Stimulated activated CD4-positive, alpha-beta T cell treated with anti-CD3 and anti-CD28 coated beads, Interleukin-15, amount 100 ng/mL, for 24 hours (primary cell): ENCODE data around the gene FFAR3.
"Not testable (repeated sequence)": the region's sequence is repeated elsewhere in the genome, so short reads cannot be mapped to it uniquely, and the experiment has no call there.

ENCODE experiments used
- DNase-seq: peaks from one replicate; pipeline ENCODE4 v3.0.0-alpha.2; 2020

Gene FFAR3

DNA sequence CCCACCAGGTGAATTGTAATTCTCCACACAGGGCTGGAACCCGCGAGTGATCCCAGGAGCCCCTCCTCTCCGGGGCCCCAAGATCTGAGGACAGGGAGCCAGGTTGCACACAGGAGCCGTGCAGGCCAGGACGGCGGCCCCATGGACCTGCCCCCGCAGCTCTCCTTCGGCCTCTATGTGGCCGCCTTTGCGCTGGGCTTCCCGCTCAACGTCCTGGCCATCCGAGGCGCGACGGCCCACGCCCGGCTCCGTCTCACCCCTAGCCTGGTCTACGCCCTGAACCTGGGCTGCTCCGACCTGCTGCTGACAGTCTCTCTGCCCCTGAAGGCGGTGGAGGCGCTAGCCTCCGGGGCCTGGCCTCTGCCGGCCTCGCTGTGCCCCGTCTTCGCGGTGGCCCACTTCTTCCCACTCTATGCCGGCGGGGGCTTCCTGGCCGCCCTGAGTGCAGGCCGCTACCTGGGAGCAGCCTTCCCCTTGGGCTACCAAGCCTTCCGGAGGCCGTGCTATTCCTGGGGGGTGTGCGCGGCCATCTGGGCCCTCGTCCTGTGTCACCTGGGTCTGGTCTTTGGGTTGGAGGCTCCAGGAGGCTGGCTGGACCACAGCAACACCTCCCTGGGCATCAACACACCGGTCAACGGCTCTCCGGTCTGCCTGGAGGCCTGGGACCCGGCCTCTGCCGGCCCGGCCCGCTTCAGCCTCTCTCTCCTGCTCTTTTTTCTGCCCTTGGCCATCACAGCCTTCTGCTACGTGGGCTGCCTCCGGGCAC, 6.7 kb upstream of the FFAR3 start:
- no peak for DNase-seq

DNA sequence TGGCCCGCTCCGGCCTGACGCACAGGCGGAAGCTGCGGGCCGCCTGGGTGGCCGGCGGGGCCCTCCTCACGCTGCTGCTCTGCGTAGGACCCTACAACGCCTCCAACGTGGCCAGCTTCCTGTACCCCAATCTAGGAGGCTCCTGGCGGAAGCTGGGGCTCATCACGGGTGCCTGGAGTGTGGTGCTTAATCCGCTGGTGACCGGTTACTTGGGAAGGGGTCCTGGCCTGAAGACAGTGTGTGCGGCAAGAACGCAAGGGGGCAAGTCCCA, 6.1 kb upstream of the FFAR3 start:
- DNase-seq: no peak

DNA sequence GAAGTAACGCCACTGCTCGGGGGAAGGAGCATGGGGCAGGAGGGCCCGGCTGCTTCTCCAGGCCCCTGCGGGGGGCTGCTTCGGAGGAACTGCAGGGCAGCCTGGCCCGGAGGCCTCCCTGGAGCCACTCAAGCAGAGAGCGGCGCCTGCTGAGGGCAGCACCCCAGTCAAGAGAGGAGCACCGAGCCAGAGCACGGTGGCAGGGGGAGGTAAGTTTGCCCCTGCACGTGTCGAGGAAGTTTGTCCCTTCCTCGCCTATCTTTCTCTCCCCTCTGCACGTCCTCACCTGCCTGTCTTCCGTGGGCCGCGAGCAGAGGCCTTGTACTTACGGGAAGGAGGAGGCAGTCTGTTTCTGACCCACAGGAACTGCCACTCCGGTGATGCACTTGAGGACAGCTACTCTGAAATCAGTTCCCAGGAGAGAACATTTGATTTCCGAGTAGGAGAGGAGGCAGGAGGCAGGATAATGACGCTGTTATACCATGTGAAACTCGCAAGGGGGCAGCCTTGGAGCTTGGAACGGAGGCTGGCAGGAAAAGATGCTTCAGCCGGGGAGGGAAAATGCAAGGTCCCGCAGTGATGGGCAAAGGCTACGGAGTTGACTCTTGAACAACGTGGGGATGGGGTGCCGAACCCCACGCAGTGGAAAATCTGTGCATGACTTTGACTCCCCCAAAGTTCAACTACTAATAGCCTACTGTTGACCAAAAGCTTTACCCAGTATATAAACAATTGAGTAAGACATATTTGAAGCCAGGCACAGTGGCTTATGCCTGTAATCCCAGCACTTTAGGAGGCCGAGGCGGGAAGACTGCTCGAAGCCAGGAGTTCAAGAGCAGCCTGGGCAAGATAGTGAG, 5.6 kb upstream of the FFAR3 start:
- DNase-seq: peak; percentile 81

DNA sequence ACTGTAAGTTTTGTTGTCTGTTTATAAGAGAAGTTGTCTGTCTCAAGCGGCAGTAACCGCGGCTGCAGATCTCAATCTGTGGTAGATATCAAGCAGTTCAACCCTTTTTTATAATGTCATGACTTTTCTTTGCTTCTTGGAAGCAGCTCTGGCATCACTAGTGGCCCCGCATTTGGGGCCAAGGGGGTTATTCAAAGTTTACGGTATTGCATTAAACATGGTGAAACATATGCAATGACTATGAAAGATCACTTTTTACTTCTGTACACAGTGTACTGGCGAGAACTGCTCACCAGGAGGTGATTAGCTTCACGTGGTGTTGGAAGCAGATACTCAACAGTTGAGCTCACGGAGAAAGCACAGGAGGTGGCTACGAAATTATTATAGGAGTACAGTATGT, 4.6 kb upstream of the FFAR3 start:
- no peak for DNase-seq

DNA sequence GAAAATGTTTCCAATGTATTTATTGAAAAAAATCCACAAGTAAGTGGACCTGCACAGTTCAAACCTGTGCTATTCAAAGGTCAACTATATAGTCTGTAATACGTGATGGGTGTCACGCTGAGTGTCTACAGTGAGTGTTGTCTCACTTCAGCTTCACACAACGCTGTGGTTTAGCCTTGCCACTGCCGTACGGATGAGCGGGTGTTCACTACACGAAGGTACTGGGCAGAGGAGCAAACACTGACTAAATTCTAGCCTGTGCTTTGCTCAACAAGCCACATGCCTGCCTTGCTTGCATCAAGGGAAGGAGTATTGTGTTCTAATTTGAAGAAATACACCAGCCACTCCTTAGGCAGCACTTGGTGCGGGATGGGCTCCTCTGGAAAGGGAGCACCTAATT, 3.4 kb upstream of the FFAR3 start:
- no peak for DNase-seq

DNA sequence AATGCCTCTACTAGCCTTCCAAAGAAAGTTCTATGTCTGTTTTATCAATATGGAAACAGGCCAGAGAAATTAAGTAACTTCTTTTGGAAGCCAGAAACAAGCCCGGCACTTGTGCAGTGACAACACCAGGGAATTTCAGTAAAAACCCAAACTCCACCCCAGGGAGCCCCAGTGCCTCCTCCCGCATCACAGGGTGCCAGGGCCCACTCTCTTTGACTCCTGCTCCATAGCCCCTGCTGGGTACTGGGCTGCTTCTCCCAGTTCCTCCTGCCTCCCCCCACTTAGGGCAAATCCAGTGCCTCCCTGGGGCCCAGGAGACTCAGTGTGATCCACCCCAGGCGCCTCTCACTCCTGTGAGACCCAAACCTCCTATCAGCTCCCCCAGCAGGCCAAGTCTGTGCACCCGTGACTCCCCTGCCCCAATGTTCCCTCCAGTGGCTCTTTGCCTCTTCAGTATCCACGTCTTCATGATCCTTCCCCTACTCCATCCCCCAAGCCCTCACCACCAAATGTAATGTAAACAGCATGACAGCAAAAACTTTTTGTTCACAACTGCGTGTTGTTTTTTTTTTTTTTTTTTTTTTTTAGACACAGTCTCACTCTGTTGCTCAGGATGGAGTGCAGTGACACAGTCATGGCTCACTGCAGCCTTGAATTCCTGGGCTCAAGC, 2.3 kb upstream of the FFAR3 start:
- DNase-seq: no peak

DNA sequence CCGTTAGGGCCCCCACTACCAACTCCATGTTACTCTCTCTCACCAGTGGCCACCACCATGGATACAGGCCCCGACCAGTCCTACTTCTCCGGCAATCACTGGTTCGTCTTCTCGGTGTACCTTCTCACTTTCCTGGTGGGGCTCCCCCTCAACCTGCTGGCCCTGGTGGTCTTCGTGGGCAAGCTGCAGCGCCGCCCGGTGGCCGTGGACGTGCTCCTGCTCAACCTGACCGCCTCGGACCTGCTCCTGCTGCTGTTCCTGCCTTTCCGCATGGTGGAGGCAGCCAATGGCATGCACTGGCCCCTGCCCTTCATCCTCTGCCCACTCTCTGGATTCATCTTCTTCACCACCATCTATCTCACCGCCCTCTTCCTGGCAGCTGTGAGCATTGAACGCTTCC, 574 bp downstream of the FFAR3 start:
- not testable (repeated sequence) for DNase-seq

DNA sequence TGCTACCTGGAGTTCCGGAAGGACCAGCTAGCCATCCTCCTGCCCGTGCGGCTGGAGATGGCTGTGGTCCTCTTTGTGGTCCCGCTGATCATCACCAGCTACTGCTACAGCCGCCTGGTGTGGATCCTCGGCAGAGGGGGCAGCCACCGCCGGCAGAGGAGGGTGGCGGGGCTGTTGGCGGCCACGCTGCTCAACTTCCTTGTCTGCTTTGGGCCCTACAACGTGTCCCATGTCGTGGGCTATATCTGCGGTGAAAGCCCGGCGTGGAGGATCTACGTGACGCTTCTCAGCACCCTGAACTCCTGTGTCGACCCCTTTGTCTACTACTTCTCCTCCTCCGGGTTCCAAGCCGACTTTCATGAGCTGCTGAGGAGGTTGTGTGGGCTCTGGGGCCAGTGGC, 1.1 kb downstream of the FFAR3 start:
- not testable (repeated sequence) for DNase-seq

DNA sequence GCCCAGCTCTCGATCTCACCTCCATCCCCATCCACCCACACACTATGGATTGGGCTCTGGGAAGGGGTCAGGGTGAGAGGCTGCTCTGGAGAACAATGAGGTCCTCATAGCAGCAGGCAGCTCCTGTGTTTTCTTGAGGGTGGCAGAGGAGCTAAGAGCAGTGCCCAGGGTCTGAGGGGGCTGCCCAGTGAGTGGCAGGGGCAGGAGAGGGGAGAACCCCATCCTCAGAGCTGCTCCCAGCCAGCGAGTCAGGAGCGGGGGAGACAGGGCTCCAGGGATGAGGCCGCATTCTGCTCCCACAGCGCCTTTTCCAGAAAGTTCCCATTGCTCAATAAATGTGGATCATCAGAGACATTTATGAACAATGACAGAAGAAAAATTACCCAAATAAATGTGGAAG, 1.8 kb downstream of the FFAR3 start:
- not testable (repeated sequence) for DNase-seq

DNA sequence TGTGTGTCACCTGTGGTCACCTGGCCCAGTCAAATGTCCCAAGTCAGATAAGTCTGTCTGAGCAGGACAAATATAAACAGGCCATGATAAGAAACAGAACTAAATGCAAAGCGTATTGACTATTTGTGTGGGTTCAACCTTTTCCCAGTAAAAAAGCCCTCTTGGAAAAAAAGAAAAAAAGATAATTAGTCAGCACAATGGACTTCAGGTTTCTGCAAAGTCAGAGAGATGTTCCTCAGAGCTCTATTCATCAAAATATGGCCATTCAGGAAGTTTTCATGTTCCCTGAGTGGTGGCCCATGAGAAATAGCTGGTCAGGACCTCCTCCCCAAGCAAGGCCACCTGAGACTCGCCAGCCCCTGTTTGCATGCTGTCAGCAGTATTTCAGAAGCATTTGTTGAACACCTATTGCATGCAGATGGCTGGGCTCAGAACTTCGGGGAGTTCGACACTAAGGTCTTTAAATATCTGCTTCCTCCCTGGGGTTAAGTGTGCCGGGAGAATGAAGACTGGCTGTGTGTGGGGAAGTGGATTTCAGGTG, 2.7 kb downstream of the FFAR3 start:
- DNase-seq: no peak

DNA sequence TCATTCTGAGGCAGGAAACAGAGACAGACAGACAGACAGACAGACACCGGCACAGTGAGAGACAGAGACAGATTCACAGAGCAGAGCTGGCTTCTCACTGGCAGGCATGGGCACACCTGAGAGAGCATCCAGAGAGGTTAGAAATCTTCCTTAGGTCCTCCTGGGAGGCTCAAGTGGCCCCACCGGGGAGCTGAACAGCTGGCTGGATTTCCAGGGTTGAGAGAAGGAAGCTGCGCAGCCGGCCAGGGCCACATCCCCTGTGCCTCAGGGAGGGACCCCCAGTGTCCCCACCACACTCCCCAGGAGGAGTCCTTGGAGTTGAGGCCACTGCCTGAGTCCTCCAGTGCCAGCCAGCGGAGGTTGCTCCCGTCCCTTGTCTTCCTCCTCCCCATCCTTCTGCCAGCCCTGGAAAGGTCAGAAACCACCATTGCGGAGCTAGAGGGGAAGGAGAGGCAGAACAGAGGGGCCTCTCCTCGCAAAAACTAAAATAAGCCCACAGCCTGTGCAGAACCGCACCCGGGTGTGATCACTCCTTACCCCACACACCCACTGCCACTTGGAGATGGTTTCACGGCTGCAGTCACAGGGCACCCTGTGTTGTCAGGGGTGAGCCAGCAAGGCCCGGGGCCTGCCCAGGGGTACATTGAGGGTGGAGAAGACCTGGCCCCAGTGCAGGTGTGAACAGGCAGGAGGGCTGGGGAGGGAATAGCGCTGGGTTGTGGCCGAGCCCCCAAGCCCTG, 4.2 kb downstream of the FFAR3 start:
- no peak for DNase-seq

DNA sequence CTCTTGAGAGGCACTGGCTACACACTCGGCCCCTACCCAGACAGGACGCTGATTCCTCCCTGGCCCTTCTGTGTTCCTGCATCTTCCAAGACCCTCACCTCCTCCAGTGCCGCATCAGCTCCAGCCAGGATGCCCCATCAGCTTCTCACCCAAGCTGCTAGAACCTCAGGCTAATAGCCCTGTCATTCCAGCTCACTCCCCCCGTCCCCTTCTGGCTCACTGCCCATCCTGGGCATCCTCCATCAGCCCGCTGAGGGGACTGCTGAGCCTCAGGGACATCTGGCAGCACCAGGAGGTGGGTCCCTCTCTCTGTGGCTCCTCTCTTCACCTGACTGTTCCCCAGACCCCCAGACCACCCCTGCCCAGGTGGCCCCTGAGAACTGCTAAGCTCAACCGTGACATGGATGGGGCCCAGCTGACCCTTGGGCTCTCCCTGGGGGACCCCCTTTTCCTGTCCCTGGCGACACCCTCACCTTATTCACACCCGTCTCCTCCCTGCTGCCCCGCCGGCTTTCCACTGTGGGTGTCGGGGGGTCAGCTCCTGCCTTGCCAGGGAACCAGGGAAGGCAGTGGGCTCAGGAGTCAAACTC, 4.8 kb downstream of the FFAR3 start:
- DNase-seq: no peak

DNA sequence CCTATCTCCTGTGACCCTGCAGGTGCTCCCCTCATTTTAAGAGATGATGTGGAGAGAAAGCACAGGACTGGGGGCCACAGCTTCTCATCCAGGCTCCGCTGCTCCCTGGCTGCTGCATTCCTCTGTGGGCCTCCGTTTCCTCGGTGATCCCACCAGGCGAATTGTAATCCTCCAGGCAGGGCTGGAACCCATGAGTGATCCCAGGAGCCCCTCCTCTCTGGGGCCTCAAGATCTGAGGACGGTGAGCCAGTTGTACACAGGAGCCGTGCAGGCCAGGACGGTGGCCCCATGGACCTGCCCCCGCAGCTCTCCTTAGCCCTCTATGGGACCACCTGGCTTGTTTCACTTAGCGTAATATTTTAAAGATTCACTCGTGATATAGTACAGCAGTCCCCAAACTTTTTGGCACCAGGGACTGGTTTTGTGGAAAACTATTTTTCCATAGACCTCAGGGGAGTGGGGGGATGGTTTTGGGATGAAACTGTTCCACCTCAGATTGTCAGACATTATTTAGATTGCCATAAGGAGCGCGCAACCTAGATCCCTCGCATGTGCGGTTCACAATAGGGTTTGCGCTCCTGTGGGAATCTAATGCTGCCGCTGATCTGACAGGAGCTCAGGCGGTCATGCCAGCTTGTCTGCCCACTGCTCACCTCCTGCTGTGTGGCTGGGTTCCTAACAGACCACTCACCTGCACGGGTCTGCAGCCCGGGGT, 5.6 kb downstream of the FFAR3 start:
- no peak for DNase-seq

DNA sequence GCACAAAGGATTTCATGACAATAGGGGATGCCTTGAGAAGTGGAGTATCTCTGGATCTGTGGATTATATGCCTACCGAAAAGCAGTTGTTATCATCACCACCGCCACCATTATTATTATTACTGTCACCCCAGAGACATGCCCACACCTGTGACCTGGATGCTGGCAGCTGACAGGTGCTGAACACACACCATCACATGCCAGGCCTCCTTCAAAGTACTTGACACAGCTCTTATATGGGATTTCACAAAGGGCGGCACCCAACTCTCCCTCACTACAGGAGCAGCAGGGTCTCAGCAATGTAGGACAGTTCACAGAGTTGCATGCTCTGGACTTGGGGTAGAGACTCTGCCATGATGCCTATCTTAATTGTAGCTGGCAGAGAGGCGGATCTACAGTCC, 7.0 kb downstream of the FFAR3 start:
- DNase-seq: no peak

DNA sequence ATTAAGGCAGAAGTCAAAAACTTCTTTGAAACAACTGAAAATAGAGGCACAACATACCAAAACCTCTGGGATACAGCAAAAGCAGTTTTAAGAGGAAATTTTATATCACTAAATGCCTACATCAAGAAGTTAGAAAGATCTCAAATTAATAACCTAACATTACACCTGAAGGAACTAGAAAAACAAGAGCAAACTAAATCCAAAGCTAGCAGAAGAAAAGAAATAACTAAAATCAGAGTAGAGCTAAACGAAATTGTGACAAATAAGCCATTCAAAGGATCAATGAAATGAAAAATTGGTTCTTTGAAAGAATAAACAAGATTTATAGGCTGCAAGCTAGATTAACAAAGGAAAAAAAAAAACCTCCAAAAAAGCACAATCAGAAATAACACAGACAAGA, 10.1 kb downstream of the FFAR3 start:
- no peak for DNase-seq

DNA sequence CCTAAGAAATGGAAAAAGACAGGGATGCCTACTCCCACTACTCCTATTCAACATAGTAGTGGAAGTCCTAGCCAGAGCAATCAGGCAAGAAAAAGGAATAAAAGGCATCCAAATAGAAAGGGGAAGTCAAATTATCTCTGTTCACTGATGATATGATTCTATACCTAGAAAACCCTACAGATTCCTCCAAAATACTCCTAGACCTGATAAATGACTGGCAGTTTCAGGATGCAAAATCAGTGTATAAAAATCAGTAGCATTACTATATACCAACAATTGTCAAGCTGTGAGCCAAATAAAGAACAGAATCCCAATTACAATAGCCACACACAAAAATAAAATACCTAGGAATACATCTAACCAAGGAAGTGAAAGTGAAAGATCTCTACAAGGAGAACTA, 11.3 kb downstream of the FFAR3 start:
- no peak for DNase-seq

DNA sequence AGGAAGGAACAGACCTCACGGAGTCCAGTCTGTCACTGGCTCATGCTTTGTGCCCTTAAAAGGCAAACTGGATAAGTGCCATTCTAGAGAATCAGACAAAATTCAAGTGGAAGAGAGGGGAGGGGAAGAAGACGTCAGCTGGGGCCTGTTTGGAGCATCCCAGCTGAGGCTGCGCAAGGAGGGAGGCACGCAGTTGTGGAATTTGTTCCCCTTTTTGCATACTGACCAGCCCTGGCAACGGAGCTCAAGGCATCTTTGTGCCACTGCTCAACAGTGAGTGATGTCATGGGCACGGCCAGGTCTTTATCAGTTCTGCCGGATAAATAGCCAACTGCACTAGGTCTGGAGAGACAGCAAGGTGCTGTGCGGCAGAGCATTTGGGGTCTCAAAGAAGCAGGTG, 12.5 kb downstream of the FFAR3 start, which contains the start of gene GPR42:
Gene GPR42 (plus strand): TSS at position 347 of the 400 bp plus-strand sequence. CDS start 292 bp downstream, outside the sequence.
- no peak for DNase-seq

DNA sequence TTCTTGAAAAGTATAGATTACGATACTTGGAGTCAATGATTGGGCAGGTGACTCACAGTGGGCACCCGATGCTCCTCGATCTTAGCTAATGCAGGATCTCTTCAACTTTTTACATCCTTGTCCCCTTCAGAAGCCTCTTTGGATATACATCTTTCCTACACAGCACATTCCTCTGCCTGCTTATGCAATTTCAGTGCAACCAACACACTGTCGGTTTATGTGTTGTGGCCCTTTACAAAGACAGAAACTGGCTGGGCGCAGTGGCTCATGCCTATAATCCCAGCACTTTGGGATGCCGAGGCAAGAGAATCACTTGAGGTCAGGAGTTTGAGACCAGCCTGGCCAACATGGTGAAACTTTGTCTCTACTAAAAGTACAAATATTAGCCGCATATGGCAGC, 15.2 kb downstream of the FFAR3 start:
- DNase-seq: no peak

DNA sequence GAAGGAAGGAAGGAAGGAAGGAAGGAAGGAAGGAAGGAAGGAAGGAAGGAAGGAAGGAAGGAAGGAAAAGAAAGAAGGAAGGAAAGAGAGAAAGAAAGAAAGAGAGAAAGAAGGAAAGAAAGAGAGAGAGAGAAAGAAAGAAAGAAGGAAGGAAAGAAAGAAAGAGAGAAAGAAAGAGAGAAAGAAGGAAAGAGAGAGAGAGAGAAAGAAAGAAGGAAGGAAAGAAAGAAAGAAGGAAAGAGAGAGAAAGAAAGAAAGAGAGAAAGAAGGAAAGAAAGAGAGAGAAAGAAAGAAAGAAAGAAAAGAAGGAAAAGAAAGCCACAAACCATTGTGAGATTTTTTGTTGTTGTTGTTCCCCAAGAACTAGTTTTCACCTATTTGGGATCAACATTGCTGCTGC, 15.8 kb downstream of the FFAR3 start:
- DNase-seq: not testable (repeated sequence)

DNA sequence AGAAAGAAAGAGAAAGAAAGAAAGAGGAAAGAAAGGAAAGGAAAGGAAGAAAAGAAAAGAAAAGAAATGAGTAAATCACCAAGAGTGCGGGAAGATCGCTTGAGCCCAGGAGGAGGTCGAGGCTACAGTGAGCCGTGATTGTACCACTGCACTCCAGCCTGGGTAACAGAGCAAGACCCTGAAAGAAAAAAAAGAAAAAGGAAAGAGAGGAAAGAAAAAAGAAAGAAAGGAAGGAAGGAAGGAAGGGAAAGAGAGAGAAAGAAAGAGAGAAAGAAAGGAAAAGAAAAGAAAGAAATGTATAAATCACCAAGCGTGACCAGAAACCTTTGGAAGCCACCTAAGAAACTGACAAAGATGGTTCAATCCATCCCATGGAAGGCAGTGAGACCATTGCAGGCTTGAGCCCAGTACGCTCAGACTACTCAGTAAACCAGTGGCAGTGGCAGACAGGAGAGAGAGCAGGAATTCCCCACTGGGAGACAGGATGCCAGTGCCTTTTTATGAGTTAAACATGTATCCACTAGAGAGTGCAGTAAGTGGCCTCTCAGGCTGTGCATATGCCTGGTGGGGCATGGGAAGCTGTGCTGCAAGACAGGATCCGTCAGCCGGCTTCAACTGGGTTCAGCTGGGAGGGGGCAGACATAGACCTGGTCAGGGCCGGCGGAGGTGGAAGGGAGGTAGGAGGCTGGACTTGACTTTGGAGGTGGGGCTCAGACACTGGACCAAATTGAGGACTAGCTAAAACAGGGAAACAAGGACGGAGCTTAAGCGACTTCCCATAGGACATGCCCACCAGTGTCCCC, 17.4 kb downstream of the FFAR3 start:
- no peak for DNase-seq

DNA sequence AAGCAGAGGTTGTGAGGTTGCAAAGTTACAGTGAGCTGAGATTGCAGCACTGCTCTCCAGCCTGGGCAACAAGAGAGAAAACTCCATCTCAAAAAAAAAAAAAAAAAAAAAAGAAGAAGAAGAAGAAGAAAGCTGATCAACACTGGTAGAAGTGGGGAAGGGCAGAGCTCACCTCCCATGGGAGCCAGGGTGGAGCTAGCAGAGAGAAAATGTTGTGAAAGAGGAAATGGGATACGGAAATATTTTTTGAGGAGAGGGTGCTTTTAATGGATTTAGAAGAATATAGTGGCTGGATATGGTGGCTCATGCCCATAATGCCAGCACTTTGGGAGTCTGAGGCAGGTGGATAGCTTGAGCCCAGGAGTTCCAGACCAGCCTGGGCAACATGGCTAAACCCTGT, 19.4 kb downstream of the FFAR3 start:
- no peak for DNase-seq
